ENCODE results near the gene ATXN7. TPM values are rescaled to one million over a fixed set of nuclear protein-coding genes. Genes with fewer than 3 reads are reported as not detected.

ATXN7 gene
- polyA plus RNA-seq, 4 donors: 17.5 to 26.8 (median 20.4) TPM

- DNase-seq (ENCODE audit: low read depth in 4 of 4, low spot score in 3 of 4): no peak
These were observed 69.0 kb downstream of the ATXN7 start for GRCh38 chr3:63932509-63933212.

GRCh38 chr3:63933459-63933858, 69.8 kb downstream of the ATXN7 start:
- DNase-seq (ENCODE audit: low read depth in 4 of 4, low spot score in 3 of 4): no peak

- no peak for DNase-seq (ENCODE audit: low read depth in 4 of 4, low spot score in 3 of 4)
These were observed 70.6 kb downstream of the ATXN7 start for GRCh38 chr3:63934041-63934866.

- DNase-seq (ENCODE audit: low read depth in 4 of 4, low spot score in 3 of 4): no peak
These were observed 73.3 kb downstream of the ATXN7 start for GRCh38 chr3:63936925-63937324.

- no peak for DNase-seq (ENCODE audit: low read depth in 4 of 4, low spot score in 3 of 4)
These were observed 74.3 kb downstream of the ATXN7 start for GRCh38 chr3:63937661-63938651.

- no peak for DNase-seq (ENCODE audit: low read depth in 4 of 4, low spot score in 3 of 4)
These were observed 76.7 kb downstream of the ATXN7 start for GRCh38 chr3:63940389-63940757.

- no peak for DNase-seq (ENCODE audit: low read depth in 4 of 4, low spot score in 3 of 4)
These were observed 78.9 kb downstream of the ATXN7 start for GRCh38 chr3:63942528-63942927.

GRCh38 chr3:63943678-63944077, 80.0 kb downstream of the ATXN7 start:
- DNase-seq (ENCODE audit: low read depth in 4 of 4, low spot score in 3 of 4): no peak

- DNase-seq (ENCODE audit: low read depth in 4 of 4, low spot score in 3 of 4): no peak
These were observed 82.0 kb downstream of the ATXN7 start for GRCh38 chr3:63945558-63946096.

- no peak for DNase-seq (ENCODE audit: low read depth in 4 of 4, low spot score in 3 of 4)
These were observed 83.1 kb downstream of the ATXN7 start for GRCh38 chr3:63946753-63947152.

- DNase-seq (ENCODE audit: low read depth in 4 of 4, low spot score in 3 of 4): no peak
These were observed 83.9 kb downstream of the ATXN7 start for GRCh38 chr3:63947594-63947993.

- no peak for DNase-seq (ENCODE audit: low read depth in 4 of 4, low spot score in 3 of 4)
These were observed 85.3 kb downstream of the ATXN7 start for GRCh38 chr3:63949005-63949404.

GRCh38 chr3:63950698-63951097, 87.0 kb downstream of the ATXN7 start:
- no peak for DNase-seq (ENCODE audit: low read depth in 4 of 4, low spot score in 3 of 4)

- no peak for DNase-seq (ENCODE audit: low read depth in 4 of 4, low spot score in 3 of 4)
These were observed 88.0 kb downstream of the ATXN7 start for GRCh38 chr3:63951492-63952247.

GRCh38 chr3:63952248-63952594, 88.6 kb downstream of the ATXN7 start:
- DNase-seq (ENCODE audit: low read depth in 4 of 4, low spot score in 3 of 4): no peak

- no peak for DNase-seq (ENCODE audit: low read depth in 4 of 4, low spot score in 3 of 4)
These were observed 90.5 kb downstream of the ATXN7 start for GRCh38 chr3:63954182-63954581.

- no peak for DNase-seq (ENCODE audit: low read depth in 4 of 4, low spot score in 3 of 4)
These were observed 91.5 kb downstream of the ATXN7 start for GRCh38 chr3:63955036-63955650.

- no peak for DNase-seq (ENCODE audit: low read depth in 4 of 4, low spot score in 3 of 4)
These were observed 92.3 kb downstream of the ATXN7 start for GRCh38 chr3:63955830-63956545.

- no peak for DNase-seq (ENCODE audit: low read depth in 4 of 4, low spot score in 3 of 4)
These were observed 95.5 kb downstream of the ATXN7 start for GRCh38 chr3:63959146-63959545.

All from left renal pelvis (tissue), 4 donors.